Measurements from ENCODE around the gene OSM. TPM values are rescaled to one million over a fixed set of nuclear protein-coding genes. Genes with fewer than 3 reads are reported as not detected.

The OSM gene
- total RNA-seq, 1 experiment from 2014 or later, result not detected

GRCh38 chr22:30214703-30215407 is 51.8 kb downstream of the OSM start:
- Histone ChIP-seq H3K27ac (ENCODE audit: low read length) (peak overlapping the region; percentile 89), H3K4me3 (ENCODE audit: low read depth in 2 of 2, low read length in 2 of 2) (no peak overlapping the region), H3K4me1 (ENCODE audit: control insufficient read depth, insufficient read depth, low read length) (peaks cover 46% of the 10 kb centered on the region), H3K36me3 (ENCODE audit: control insufficient read depth, insufficient read depth, low read length) (no peaks in the 10 kb centered on the region), H3K9me3 (ENCODE audit: control insufficient read depth, insufficient read depth, low read depth, low read length) (no peaks in the 10 kb centered on the region), H3K27me3 (ENCODE audit: control insufficient read depth, insufficient read depth, low read length) (no peaks in the 10 kb centered on the region)
- in situ Hi-C loops (cut with HindIII; ENCODE audit: low pct_unique_long_range_greater_than_20kb, low sequenced_read_pairs) (no loop called here), intact Hi-C loops (cut with micrococcal nuclease; ENCODE audit: unreplicated experiment) (loop anchor here (5.0 kb wide), 2 partner anchors 32 to 108 kb away; partner anchors contain the start of gene LIF)
- TF ChIP-seq POLR2AphosphoS5 (IDR thresholded peaks at IDR 0.05; ENCODE audit: low read depth, low read length), result no peak
- TF ChIP-seq SIN3A (IDR thresholded peaks at IDR 0.05; ENCODE audit: borderline replicate concordance, insufficient read depth, low read depth, low read length), result no peak
- no peak for TF ChIP-seq CTCF (IDR thresholded peaks at IDR 0.05)
- TF ChIP-seq TCF7L2 (IDR thresholded peaks at IDR 0.05; ENCODE audit: low read depth, low read length), result no peak
- no peak for TF ChIP-seq REST (IDR thresholded peaks at IDR 0.05; ENCODE audit: insufficient read depth in 1 of 2, low read depth in 2 of 2, low read length in 1 of 2)
- ChIA-PET CTCF (interaction anchor here (0.7 kb wide), 1 partner anchor 133 kb away, joined by 4 read pairs; no protein-coding TSS in a partner anchor), POLR2A (interaction anchor here (0.6 kb wide), 1 partner anchor 568 kb away, joined by 14 read pairs; no protein-coding TSS in a partner anchor)
- DNase-seq (ENCODE audit: low read depth, low spot score), result no peak
- no peak for ATAC-seq
- no TSS peak for BruUV-seq (replicated peaks)

- ChIA-PET CTCF (interaction anchor here (1.0 kb wide), 1 partner anchor 38 kb away, joined by 3 read pairs; no protein-coding TSS in a partner anchor), POLR2A (interaction anchor here (0.6 to 1.2 kb wide), 3 partner anchors 17 to 30 kb away, joined by 3 to 4 read pairs (median 3); no protein-coding TSS in a partner anchor)
- intact Hi-C loops (cut with micrococcal nuclease; ENCODE audit: unreplicated experiment) (loop anchor here (5.0 kb wide), 2 partner anchors 34 to 106 kb away; partner anchors contain the start of gene LIF), in situ Hi-C loops (cut with HindIII; ENCODE audit: low pct_unique_long_range_greater_than_20kb, low sequenced_read_pairs) (no loop called here)
- Histone ChIP-seq H3K27me3 (ENCODE audit: control insufficient read depth, insufficient read depth, low read length) (no peaks in the 10 kb centered on the region), H3K36me3 (ENCODE audit: control insufficient read depth, insufficient read depth, low read length) (no peaks in the 10 kb centered on the region), H3K4me3 (ENCODE audit: low read depth in 2 of 2, low read length in 2 of 2) (no peak overlapping the region), H3K9me3 (ENCODE audit: control insufficient read depth, insufficient read depth, low read depth, low read length) (no peaks in the 10 kb centered on the region), H3K4me1 (ENCODE audit: control insufficient read depth, insufficient read depth, low read length) (peaks cover 62% of the 10 kb centered on the region), H3K27ac (ENCODE audit: low read length) (peak overlapping the region; percentile 98)
- no TSS peak for BruUV-seq (replicated peaks)
- DNase-seq (ENCODE audit: low read depth, low spot score), result no peak
- TF ChIP-seq SIN3A (IDR thresholded peaks at IDR 0.05; ENCODE audit: borderline replicate concordance, insufficient read depth, low read depth, low read length), result no peak
- no peak for TF ChIP-seq POLR2AphosphoS5 (IDR thresholded peaks at IDR 0.05; ENCODE audit: low read depth, low read length)
- TF ChIP-seq REST (IDR thresholded peaks at IDR 0.05; ENCODE audit: insufficient read depth in 1 of 2, low read depth in 2 of 2, low read length in 1 of 2), result no peak
- TF ChIP-seq CTCF (IDR thresholded peaks at IDR 0.05), result no peak
- TF ChIP-seq TCF7L2 (IDR thresholded peaks at IDR 0.05; ENCODE audit: low read depth, low read length), result no peak
- ATAC-seq, result peak; percentile 34
These were observed 53.6 kb downstream of the OSM start for GRCh38 chr22:30212996-30213441.
